GM13977 (cell line): ENCODE measurements around the gene SF3A1.

Experiments
- DNase-seq: peaks from one replicate; pipeline ENCODE4 v3.0.0; 2012; ENCODE audit warnings: low spot score
- in situ Hi-C: fragments of 300-500 bp; cut with MboI; formaldehyde crosslinking; loops from one replicate; pipeline ENCODE4 v1.12.0; 2022; ENCODE audit warnings: low sequenced_read_pairs, low pct_unique_long_range_greater_than_20kb, mixed read lengths, inconsistent platforms; ENCODE audit not compliant: unreplicated experiment
- TF ChIP-seq, protein P1 (sequence below): IDR thresholded peaks from 2 replicates; pipeline ENCODE4 v1.5.1; 2012; ENCODE audit warnings: mild to moderate bottlenecking, control low read depth; ENCODE audit not compliant: insufficient read depth; ENCODE audit errors: extremely low read depth, missing control alignments

Gene SF3A1

DNA sequence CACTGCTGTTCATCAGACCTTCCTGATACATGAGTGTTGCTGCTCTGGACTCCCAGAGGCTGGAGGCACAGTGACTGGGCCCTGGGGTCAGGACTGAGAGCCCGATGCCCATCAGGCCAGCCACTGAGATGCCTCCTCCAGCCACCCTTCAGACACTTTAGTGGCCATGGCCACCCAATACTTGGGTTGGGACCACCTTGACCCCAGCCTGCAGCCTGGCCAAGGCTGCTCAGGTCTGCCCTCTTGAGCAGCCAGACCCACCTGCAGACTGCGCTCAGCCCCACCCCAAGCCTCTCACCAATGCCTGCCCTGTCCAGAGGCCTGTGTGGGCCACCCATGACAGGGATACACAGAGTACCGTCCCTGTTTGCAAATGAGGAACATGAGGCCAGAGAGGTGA, 26.4 kb upstream of the SF3A1 start:
- TF ChIP-seq, protein P1, sequence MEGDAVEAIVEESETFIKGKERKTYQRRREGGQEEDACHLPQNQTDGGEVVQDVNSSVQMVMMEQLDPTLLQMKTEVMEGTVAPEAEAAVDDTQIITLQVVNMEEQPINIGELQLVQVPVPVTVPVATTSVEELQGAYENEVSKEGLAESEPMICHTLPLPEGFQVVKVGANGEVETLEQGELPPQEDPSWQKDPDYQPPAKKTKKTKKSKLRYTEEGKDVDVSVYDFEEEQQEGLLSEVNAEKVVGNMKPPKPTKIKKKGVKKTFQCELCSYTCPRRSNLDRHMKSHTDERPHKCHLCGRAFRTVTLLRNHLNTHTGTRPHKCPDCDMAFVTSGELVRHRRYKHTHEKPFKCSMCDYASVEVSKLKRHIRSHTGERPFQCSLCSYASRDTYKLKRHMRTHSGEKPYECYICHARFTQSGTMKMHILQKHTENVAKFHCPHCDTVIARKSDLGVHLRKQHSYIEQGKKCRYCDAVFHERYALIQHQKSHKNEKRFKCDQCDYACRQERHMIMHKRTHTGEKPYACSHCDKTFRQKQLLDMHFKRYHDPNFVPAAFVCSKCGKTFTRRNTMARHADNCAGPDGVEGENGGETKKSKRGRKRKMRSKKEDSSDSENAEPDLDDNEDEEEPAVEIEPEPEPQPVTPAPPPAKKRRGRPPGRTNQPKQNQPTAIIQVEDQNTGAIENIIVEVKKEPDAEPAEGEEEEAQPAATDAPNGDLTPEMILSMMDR, result no peak
- in situ Hi-C loops, result loop anchor here (10.0 to 25.0 kb wide), 2 partner anchors 98 to 271 kb away; partner anchors contain the start of gene CASTOR1
- no peak for DNase-seq

DNA sequence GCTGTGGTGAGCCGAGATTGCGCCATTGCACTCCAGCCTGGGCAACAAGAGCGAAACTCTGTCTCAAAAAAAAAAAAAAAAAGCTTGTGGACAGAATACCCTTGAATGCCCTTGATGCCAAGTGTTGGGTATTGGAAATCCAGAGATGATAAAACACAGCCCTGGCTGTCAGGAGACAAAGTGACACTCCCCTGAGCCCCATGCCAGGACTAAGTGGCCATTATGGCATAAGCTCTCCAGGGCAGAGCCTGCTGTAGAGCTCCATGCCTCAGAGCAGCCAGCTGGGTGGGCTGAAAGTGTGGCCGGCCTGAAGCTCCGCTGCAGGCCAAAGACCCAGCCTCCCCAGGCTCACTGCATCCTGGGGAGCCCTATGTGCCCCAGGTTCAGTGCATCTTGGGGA, 25.6 kb upstream of the SF3A1 start:
- TF ChIP-seq, protein P1, result no peak
- no peak for DNase-seq
- in situ Hi-C loops, result loop anchor here (10.0 to 25.0 kb wide), 2 partner anchors 98 to 270 kb away; partner anchors contain the start of gene CASTOR1

DNA sequence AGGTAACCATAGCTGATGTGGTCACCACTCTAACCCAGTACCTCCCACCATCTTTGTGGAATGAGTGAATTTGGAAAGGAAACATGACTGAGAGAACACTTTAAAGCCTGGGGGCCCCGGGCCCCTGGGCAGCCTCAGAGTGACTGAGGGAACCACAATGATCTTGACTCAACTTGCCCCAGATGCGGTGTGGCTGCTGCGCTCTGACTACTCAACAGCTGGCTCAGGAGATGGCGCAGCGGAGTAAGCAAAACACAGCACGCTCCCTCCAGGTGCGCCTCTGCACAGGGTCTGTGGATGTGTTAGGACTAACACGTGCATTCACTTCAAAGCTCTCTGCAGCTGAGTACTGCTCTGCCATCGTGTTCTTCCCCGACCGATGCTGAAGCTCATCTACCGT, 24.6 kb upstream of the SF3A1 start:
- in situ Hi-C loops, result loop anchor here (10.0 to 25.0 kb wide), 2 partner anchors 96 to 269 kb away; partner anchors contain the start of gene CASTOR1
- TF ChIP-seq, protein P1, result no peak
- DNase-seq, result no peak

DNA sequence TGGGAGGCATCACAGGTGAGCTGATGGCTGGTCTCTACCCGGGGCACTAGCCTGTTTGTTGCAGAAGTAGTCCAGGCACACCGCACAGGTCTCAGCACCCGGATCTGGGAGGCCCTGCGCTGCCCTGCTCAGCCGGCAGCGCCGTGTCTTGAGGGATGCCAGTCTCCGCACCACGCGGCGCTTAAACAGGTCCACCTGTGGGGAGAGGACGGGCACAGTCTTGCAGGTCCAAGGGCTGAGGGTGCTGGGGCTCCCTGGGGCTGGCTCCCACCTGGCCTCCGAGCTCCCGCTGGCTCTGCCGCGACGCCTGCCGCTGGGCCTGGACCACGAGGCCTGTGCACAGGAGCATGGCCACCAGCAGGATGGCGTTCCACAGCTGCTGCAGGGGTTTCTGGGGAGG, 23.3 kb upstream of the SF3A1 start:
- in situ Hi-C loops, result loop anchor here (10.0 to 25.0 kb wide), 2 partner anchors 95 to 268 kb away; partner anchors contain the start of gene CASTOR1
- TF ChIP-seq, protein P1, result no peak
- DNase-seq, result no peak

DNA sequence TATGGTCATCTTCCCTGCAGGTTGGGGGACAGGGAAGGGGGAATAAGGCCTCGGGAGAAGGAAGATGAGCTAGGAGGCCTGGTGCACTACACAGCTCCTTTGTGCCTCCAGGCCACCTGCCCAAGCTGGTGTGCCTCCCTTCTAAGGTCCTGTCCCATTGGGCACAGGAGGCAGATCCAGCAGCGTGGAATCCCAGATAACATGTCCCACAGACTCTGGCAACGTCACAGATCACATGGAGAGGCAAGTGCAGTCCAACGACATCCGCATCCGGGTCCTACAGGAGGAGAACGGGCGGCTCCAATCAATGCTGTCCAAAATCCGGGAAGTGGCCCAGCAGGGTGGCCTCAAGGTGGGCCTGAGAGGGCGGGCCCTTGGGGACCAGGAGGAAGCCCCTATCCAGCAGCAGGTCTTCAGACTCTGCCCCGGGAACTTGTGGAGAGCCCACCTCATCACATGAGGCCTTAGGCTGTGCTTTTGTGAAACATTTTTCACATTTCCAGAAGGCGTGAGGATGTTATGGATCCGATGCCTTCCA, 18.7 kb upstream of the SF3A1 start:
- DNase-seq, result no peak
- TF ChIP-seq, protein P1, result no peak
- in situ Hi-C loops, result loop anchor here (25.0 kb wide), 1 partner anchor 263 kb away; no protein-coding TSS in a partner anchor

DNA sequence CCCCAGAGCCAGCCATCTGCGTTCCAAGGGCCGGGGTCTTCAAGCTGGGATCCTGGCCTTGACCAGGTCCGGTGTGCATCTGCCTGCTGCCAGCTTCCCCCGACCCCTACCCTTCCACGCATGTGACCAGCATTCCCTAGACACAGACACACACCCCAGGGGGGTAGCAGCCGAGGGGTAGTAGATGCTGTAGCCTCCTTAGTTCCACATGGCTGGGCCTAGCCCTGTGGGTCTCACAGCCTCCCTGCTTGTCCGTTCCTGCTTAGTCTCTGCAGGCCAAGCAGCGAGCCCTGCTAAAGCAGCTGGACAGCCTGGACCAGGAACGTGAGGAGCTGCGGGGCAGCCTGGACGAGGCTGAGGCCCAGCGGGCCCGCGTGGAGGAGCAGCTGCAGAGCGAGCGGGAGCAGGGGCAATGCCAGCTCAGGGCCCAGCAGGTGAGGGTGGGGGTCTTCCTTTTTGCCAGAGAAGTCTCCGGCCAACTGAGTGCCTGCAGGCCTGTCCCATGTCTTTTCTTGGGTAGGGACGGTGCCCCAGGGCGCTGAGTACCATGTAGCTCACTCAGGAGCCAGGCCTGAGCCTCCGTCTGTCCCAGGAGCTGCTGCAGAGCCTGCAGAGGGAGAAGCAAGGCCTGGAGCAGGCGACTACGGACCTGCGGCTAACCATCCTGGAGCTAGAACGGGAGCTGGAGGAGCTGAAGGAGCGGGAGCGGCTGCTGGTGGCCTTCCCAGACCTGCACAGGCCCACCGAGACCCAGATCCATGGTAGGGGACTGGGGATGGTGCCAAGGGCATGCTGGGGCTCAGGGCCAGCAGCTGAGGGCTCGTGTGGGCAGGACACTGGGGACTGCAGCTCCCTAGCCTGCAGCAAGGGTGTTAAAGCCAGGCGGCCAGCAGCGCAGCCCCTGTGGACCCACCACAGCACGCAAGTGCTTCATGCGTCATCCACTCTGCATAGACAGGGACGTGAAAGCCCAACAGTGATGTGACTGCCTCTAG, 16.9 kb upstream of the SF3A1 start:
- in situ Hi-C loops, result no loop called here
- TF ChIP-seq, protein P1, result no peak
- no peak for DNase-seq
